HG02885 (cell line): ENCODE data around the gene DPPA3.
"Not testable (repeated sequence)": the region's sequence is repeated elsewhere in the genome, so short reads cannot be mapped to it uniquely, and the experiment has no call there.

Experiments used
- ATAC-seq: cut with Tn5 transposase; IDR thresholded peaks from one replicate; pipeline ENCODE4 v1.9.1; 2021; ENCODE audit warnings: mild to moderate bottlenecking; ENCODE audit not compliant: unreplicated experiment, poor library complexity

The DPPA3 gene

DNA sequence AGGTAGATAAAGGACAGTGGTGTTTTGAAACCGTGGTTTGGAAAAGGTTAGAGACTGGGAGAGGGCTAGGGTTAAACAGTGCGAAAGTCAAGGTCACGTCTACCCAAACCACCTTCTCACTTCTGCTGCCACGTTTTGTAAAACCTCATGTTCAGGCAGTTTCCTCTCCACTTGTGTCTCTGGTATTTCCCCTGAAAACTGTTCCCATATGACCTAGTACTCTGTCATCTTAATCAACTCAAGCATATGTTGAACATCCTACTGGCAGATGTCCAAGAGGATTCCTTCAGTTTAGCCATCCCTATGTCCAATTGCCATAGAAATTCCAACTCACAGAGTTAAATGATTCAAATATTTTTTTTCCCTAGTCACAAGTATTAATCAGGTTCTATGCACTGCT lies 18.5 kb downstream of the DPPA3 start:
- ATAC-seq, result no peak

DNA sequence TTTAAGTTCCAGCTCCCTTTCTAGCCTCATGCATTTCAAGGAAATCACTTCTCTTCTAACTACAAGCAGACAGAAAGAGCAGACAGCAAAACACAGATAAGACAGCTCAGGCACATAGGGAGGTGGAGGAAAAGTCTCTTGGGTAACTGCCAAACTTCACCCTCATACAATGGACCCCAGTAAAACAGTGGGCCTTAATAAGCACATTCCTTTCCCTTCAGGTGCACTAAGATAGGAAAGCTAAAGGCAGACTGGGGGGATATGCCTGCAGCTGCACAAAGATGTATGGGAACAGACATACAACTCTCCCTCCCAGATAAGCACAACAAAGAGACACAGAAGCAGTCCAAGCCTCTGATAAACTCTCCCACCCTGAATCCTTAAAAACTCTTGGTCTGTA lies 19.8 kb downstream of the DPPA3 start:
- not testable (repeated sequence) for ATAC-seq

DNA sequence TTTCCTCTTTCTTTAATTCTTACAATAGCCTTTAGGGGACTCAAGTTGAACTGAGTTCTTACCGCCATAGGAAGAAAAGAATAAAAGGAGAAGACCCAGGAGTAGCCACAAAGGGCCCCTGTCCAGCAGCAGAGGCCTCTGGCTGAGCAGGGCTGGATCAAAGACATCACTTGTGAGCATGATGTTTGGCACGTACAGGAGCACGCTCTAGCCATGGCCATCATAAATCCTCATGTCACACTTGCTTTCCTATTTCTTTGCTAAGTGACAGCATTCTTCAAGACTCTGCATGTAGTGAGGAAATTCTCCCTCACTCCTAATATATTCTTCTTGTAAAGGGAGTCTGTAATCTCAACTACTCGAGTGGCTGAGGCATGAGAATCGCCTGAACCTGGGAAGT lies 20.3 kb downstream of the DPPA3 start:
- ATAC-seq, result no peak

DNA sequence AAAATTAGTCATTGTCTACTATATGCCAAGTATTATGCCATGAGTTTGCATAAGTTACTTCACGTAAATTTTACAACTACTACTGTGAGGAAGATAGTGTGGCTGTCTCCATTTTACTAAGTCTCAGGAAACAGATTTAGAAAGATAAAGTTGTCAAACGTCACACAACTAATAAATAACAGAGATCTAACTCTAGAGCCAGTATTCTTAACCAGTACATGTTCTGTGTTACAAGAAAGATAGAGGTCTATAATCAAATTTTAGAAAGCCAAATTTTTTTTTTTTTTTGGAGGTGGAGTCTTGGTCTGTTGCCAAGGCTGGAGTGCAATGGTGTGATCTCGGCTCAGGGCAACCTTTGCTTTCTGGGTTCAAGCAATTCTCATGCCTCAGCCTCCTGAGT lies 21.8 kb downstream of the DPPA3 start:
- no peak for ATAC-seq

DNA sequence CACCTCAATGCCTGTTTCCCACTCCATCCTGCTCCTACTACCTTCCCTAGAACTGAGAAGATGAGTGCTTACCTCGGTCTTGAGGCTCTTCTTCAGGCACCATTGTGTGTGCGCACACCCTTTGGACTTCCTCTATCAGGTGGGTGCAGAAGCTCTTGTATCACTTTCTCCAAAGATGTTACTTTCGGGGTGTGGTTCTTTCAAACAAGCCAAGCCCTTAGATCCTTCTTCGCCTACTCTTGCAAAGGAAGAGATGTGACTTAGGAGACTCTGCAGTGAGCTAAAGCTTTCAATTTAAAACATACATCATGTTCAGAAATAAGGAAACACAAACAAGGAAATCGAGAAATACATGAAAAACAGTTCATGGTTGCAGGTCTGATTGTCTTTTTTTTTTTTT lies 36.0 kb downstream of the DPPA3 start, which contains the start of gene CLEC4C:
Gene CLEC4C (minus strand): TSS at position 130 of the 400 bp plus-strand sequence. CDS start 27 bp downstream, at position 103.
- ATAC-seq, result no peak

DNA sequence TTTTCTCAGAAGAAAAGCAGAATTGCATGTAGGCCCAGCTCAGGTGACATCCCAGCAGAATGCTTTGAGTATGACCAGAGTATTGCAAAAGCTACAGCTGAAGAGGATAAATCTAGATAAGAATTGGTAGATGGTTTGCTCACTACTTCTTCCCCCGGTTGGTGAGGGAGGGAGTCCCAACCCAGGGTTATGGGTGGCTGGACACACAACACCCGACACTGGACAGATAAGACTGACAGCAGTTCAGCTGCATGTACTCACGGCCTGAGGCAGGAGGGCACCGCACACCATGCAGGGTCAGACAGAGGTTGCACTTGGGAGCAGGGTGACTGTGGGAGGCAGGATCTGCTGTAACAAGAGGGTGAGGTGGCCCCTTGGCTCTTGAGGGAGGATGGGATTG lies 37.6 kb downstream of the DPPA3 start:
- ATAC-seq, result no peak

DNA sequence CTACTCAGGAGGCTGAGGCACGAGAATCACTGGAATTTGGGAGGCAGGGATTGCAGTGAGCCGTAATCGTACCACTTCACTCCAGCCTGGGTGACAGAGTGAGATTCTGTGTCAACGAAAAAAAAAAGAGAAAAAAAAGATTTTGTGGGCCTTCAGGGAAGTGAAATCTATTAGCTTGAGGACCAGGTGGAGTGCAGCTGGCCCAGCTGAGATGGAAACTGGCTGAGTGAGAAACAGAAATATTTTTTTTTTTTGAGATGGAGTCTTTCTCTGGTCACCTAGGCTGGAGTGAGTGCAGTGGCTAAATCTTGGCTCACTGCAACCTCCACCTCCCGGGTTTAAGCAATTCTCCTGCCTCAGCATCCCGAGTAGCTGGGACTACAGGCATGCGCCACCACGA lies 38.2 kb downstream of the DPPA3 start:
- ATAC-seq, result no peak

DNA sequence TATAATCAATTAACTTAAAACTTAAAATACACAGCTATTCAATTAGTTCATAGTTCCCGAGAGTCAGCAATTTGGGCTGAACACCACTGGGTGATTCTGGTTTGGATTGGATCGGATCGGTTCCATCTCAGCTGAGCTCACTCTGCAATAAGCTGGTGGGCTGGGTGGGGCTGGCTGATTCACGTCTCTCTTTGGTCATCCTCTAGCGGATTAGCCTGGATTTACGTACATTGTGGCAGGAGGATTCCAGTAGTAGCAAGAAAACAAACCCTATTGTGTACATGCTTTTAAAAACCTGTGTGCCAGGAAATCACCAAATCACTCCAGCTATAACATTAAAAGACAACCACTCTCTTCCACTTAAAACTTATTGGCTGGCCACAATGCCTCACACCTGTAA lies 39.1 kb downstream of the DPPA3 start:
- no peak for ATAC-seq

DNA sequence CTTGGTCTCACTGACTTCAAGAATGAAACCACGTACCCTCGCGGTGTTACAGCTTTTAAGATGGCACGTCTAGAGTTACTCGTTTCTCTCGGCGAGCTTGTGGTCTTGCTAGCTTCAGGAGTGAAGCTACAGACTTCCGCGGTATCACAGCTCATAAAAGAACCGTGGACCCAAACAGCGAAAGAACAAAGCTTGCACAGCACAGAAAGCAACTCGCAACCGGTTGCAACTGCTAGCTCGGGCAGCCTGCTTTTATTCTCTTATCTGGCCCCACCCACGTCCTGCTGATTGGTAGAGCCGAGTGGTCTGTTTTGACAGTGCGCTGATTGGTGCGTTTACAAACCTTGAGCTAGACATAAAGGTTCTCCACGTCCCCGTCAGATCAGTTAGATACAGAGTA lies 40.2 kb downstream of the DPPA3 start:
- no peak for ATAC-seq

DNA sequence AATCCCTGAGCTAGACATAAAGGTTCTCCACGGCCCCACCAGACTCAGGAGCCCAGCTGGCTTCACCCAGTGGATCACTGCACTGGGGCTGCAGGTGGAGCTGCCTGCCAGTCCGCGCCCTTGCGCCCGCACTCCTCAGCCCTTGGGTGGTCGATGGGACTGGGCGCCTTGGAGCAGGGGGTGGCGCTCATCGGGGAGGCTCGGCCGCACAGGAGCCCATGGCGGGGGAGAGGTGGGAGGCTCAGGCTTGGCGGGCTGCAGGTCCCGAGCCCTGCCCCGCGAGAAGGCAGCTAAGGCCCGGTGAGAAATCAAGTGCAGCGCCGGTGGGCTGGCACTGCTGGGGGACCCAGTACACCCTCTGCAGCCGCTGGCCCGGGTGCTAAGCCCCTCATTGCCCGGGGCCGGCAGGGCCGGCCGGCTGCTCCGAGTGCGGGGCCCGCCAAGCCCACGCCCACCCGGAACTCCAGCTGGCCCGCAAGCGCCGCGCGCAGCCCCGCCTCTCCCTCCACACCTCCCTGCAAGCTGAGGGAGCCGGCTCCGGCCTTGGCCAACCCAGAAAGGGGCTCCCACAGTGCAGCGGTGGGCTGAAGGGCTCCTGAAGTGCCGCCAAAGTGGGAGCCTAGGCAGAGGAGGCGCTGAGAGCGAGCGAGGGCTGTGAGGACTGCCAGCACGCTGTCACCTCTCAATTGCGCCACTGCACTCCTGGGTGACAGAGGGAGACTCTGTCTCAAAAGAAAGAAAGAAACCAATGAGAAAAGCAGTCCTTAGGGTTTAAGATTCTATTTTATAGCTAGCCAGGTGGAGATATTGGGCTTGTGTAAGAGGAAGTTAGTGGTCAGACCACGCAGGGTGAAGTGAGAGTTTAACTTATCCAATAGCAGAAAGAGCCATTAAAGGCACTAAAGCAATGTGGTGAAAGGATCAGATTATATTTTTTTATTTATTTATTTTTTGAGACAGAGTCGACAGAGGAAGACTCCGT lies 41.0 kb downstream of the DPPA3 start:
- not testable (repeated sequence) for ATAC-seq

DNA sequence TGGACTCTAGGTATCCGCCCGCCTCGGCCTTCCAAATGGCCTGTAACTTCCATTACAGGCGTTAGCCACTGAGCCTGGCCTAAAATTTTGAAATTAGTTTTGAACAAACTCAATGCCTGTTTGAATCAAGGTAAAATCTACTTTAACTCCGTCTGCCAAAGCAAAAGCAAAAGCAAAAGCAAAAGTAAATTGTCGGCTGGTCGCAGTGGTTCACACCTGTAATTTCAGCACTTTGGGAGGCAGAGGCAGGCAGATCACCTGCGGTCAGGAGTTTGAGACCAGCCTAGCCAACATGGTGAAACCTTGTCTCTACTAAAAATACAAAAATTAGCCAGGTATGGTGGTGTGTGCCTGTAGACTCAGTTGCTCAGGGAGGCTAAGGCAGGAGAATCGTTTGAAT lies 44.4 kb downstream of the DPPA3 start:
- ATAC-seq, result not testable (repeated sequence)

DNA sequence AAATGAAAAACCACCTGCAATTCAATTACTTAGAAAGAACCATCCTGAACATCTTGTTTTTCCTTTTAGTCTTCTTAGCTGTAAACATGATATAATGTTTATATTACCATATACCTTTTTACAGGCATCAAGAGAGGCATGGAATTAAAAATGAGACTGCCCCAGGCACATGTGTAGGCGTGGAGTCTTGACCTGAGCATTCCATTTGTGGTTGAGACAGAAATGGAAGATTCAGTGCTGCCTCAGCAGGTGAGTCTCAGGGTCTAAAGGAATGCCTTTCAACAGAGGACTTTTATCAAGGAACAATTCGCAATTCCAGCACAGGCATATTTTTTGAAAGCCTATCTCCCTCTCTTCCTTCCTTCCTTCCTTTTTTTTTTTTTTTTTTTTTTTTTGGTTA lies 45.8 kb downstream of the DPPA3 start:
- ATAC-seq, result no peak

DNA sequence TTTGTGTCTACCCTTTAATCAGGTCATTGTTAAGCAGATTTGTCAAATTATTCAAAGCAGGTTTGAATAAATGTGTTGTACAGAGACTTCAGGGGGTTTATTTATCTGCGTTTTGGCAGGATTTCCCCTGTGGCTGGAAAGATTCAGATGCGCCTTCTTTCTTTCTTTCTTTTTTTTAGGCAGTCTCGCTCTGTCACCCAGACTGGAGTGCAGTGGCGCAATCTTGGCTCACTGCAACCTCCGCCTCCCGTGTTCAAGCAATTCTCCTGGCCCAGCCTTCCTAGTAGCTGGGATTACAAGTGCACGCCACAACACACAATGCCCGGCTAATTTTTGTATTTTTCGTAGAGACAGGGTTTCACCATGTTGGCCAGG lies 47.5 kb downstream of the DPPA3 start:
- ATAC-seq, result no peak
